NCI-H82 treated with DMSO at 0.1 percent for 48 hours (cell line): ENCODE results near the gene PRKCZ.
"Not testable (repeated sequence)": the region's sequence is repeated elsewhere in the genome, so short reads cannot be mapped to it uniquely, and the experiment has no call there.

Experiments used
- DNase-seq: peaks from one replicate; lab custom pipeline; 2025; ENCODE audit not compliant: unreplicated experiment; lab: John Stamatoyannopoulos, UW

Gene PRKCZ

DNA sequence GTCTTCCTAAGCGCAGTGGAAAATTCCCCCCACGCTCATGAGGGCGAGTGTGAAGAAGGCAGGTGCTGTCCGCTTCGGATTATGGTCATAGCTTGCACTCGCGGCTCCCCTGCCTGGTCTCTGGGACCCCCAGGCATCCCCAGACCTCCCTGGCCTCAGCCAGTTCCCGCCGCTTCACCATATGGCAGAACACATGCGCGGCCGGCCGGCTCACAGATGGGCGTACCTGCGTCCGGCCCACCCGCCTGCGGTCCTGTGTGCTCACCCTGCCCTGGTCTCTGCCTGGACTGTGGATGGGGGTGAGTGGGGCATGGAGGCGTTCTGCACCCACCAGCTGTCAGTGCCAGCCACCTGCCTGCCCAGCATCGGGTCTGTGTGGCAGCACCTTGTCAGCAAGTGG is 34.1 kb downstream of the PRKCZ start:
- DNase-seq = no peak

DNA sequence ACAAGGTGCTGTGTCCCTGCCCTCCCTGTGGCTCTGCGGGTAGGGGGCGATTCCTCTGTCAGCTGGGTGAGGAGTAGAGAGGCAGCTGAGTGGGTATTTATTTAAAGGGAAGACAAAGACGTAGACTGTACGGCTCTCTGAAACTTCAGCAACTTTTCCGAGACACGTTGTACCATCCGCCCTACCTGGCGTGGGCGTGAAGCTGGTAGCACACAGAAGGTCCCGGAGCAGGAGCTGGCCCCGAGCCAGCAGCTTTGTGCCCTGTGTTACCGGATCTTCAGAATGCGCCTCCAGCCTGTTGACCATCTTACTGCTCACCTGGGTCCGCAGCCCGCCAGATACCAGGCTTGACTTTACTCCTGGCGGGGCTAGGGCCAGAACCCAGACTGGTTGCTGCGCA is 34.9 kb downstream of the PRKCZ start:
- no peak for DNase-seq

DNA sequence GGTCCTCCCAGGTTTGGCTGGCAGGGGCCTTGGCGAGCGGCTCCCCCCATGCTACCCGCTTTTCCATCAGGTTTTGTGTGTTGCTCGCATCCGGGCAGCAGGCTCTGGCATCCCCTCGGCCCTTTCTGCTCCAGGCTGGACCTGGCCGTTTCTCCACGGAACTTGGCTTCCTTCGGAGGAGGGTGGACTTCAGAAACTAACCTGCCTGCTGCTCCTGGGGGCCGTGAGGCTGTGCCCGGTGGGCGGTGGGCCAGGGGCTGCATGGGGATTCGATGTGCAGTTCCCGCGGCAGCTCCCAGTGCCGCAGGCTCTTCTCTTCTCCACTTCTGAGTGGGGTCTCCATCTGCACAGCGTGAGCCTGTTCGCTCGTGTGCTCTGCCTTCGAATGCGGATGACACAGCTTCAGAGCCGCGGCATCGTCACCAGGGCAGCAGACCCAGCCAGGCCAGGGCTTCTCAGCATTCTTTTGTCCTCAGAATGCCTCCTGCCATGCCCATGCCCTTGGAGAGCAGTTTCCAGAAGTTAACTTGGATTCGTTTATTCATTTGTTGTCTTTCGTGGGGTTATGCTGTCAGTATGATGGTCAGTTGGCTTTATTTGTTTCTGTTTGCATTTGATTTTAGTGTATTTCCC is 36.4 kb downstream of the PRKCZ start:
- DNase-seq = no peak

DNA sequence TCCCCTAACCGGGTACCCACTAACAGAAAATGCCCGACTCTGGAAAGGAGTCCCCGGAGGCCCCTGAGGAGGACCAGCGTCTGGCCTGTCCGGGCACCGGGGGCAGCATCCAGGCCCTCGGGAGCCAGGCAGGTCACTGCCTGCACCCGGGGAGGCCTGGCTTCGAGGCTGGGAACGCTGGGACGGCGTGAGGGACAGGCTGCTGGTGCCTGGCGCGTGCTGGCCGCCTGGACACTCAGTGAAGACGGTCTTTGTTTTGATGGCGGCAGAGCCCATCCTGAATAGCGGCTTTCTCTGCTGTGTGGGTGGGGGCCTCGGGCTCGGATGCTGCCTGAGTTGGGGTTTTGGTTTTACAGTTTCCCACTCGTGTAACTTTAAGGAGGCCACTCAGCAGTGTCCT is 37.6 kb downstream of the PRKCZ start:
- DNase-seq = no peak

DNA sequence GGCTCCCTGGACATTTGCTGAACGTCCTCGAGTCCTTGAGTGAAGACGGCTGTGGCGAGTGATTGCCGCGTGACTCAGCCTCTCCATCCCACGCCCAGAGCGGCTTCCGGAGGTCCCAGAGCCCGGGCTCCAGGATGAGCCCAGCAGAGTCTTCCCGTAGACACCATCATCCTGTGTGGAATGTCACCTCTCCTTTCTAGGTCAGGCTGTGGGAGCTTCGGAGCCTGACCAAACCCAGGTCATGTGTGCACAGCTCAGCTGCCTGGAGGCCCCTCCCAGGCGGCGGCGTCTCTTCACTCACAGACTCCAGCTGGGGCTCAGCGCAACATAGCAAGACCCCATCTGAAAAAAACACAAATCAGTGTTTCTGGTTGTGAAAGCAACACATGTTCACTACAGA is 38.2 kb downstream of the PRKCZ start:
- DNase-seq = no peak

DNA sequence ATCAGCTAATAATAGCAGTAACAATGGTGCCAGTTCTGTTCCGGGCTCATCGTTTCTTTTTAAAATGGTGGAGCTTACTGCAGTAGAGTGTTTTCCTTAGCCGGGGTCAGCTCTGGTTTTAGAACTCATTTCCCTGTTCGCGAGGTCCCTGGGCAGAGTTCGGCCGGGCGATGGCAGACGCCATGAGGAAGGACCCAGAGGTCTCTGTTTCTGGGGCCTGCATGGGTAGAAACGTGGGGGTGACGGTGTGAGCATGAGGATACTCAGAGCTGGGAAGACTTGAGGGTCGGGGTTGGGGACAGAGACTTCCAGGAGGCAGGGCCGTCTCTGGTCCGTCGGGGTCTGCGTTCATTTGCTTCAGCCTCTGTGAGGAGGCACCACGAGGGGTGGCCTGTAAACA is 38.8 kb downstream of the PRKCZ start:
- DNase-seq = no peak

DNA sequence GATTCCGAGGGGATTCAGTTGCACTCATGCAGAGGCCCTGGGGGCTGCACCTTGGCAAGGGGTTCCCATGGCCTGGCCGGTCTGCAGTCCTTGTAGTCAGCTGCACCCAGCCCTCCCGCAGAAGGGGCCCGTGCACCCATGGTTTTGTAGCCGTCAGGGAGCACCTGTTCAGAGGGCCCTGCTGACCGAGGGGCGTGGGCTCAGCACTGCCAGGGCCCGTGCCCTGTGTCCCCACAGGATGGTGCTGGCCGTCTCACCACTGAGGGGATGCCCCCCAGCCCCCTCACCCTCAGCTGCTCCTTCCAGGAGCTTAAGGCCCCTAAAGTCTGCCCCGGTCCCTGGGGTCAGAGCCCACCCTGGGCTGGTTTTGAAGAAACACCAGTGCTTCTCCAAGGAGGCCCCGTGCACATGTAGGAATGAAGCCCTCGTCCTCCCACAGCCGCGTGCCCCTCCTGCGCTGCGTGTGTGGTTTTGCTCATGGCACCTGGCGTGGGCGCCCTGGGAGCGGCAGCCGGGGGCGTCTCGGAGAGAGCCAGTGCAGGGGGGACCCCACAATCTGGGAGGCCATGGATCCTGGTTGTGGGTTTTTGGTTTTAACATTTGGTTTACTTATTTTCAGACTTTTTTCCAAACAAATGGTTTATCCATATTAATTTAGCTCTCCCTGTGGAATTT is 40.1 kb downstream of the PRKCZ start:
- no peak for DNase-seq

DNA sequence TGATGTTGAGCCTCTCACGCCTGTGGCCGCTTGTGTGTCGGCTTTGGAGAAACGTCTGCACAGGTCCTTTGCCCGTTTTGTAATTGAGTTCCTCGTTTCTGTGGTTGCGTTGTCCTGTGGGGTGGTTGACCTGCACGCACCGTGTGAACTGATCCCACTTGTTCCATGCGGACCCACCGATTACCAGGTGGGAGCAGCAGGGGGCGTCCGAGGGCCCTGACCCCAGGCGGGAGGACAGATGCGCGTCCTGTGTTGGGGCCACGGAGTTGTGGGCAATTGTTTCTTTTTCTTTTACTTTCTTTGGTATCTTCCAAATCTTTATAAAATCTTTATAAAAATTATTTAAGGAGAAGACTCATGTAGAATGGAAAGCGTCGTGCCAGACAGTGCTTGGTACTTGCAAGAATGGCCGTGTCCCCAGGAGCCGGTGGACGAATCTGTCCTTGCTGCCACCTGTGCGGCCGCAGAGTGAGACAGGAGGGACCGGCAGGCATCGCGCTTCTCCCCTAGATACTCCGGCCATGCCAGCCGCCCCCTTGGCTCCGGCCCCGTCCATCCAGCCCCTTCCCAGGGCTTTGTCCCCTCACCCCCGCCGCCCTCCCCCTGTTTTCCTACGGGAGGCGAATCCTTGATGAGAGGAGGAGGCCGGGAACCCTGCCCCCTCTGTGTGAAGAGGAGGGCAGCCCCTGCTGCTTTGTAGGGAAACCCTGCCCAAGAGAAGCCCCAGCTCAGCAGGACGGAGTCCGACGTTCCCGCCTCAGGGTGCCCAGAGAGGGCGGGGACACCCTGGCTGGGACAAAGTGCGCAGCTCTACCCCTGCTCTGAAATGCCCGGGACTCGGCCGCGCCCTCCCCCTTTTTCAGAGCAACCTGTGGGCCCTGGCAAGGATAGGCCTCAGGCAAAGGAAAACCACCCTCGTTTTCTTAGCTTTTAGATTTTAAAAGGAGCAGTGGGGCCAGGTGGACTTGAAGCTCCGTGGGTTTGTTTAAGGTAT is 41.7 kb downstream of the PRKCZ start:
- peak; percentile 4 for DNase-seq

DNA sequence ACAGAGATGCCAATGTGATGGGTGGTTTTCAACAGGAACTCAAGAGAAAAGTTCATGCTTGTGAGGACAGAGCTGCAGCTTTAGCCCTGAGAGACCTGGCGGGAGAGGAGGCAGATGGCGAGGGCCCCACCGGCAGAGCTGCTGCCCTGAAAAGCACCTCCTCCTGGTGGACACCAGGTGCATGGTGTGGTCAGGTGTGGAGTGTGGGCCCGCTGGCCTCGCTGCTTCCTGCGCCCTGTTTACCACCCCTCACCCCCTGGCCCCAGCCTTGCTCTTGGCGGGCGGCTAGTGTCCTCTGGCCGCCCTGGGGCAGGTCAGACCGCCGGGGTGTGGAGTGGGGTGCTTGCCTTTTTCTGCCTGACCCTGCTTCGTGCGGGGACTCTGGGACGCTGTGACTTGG is 42.8 kb downstream of the PRKCZ start:
- no peak for DNase-seq

DNA sequence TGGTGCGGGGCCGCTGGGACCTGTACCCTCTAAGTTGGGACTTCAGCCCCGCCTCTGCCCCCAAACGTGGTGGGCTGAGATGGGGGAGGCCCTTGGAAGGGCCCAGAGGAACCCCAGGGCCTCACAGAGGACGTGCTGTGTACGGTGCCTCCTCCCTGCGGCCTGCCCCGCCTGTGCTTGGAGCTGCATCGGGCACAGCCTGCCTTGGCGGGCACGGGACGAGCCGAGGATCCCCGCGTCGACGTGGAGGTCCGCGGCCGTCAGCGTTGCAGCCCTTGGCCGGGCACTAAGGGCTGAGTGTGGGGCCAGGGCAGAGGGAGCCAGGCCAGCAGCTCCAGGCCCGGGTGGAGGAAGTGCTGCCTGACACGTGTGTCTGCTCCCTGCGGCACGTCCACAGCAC is 43.4 kb downstream of the PRKCZ start:
- no peak for DNase-seq

DNA sequence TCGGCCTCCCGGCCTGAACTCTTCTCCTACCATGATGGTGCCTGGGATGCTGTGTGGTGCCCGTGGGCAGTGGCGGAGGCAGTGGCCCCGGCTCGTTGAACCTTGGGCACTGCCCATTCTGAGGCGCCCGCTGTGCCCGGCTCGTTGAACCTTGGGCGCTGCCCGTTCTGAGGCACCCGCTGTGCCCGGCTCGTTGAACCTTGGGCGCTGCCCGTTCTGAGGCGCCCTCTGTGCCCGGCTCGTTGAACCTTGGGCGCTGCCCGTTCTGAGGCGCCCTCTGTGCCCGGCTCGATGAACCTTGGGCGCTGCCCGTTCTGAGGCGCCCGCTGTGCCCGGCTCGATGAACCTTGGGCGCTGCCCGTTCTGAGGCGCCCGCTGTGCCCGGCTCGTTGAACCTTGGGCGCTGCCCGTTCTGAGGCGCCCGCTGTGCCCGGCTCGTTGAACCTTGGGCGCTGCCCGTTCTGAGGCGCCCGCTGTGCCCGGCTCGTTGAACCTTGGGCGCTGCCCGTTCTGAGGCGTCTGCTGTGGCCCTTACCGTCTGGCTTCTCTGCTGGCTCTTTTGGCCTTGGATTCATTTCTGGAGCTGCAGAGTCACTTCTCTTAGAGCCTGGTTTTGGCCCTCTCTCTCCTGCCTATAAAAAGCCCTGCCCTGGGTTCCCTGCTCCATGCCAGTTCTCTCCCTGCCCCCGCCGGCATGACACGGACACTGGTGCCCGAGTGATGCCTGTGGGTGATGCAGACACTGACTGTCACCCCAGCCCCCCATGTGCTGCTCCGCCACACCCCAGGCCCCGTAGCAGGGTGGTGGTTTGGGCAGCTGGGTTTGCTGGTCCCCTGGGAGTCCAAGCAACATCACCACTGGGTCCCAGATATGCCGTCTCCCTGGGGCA is 44.3 kb downstream of the PRKCZ start:
- not testable (repeated sequence) for DNase-seq

DNA sequence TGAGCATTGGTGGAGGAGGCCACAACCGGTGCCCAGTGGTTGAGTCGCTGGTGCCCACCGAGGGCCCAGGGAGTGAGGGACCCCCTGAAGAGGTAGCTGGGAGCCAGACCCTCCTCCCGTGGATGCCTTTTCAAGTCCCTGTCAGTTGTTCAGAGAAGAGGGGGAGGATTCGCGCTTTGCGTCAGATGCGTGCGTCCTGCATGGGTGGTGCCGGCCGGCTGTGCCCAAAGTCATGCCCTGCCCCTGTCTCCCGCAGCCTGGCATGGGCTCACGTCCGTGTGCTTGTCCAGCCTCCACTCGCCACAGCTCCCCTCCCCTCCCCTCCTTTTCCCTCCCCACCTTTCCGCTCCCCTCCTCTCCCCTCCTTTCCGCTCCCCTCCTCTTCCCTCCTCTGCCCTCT is 45.2 kb downstream of the PRKCZ start:
- no peak for DNase-seq

DNA sequence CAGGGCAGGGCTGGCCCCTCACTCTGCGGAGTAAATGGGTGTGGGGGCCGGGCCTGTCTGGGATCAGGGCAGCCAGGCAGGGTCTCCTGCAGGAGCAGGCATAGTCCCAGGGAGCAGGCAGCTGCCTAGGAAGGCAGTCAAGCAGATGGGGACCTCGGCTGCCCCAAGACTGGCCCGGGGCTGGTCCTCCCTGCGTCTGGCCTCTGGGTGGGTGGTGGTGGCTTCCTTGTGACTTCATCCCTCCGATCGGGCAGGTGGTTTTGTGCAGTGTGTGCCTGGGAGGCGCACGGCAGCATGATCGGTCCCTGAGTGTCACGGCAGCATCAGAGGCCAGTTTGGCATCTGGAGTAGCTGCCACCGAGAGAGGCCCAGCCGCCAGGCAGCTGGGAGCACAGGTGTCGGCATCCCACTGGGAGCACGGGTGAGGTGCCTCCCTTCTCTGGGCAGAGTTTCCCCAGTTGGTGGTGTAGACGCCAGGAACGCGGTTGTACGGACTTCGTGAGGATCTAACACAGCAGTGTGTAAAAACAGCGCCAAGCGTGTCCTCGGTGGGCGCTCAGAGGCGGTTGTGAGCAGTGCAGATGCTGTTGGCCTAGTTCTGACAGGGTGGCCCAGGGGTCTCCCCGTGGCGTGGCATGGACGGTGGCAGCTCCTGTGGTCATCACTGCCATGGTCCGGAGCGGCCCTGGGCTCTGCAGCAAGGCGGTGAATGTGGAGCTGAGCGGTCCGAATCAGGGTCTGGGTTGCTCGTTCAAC is 45.9 kb downstream of the PRKCZ start:
- no peak for DNase-seq

DNA sequence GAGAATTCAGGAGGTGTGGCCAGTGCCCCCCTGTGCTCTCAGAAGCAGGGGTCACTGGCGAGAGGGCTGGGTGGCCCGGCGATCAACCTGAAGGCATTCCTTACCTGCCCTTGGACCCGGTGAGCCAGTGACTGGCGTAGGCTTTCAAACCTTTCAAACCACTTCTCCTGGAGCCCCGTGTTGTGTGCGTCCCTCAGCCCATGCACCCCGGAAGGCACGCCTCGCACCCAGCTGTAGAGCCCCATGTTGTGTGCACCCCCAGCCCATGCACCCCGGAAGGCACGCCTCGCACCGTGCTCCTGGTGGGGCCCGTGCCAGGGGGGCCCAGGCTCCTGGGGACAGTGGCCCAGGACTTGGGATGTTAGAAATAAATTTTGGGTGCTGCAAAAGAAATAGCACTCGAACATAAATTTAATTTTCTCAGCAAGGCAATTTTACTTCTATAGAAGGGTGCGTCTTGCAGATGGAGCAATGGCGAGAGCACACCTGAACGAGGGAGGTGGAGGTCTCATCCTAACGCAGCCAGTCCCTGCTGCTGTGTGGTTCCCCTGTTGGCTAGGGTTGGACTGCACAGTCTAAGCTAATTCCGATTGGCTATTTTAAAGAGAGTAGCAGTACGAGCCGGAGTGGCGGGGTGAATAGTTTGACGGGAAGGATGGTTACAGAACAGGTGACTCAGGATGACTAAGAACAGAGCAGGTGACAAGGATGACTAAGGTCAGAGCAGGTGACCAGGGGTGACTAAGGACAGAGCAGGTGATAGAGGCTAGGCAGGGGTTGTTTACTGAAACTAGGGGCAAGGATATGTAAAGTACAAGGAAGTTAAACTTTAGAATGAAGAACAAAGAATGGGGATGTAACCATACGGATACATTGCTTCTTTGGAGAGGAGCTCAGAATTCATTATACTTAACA is 47.4 kb downstream of the PRKCZ start:
- no peak for DNase-seq

DNA sequence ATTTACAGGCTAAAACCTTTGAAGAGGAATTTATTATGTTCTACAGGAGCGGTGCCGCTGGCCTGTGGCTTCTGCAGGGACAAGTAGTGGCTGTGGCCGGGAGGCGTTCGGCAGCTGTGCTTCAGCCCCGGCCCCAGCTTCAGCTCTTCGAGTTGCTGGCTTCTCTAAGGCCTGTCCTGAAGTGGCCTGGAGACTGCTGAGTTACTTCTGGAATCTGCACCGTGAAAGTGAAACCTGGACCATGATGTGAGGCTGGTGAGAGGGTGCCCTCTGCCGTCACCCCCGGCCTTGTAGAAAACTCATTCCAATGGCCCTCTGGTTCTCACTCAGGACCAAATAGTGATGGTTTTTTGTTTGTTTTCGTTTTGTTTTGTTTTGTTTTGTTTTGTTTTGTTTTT is 48.1 kb downstream of the PRKCZ start:
- DNase-seq = no peak

DNA sequence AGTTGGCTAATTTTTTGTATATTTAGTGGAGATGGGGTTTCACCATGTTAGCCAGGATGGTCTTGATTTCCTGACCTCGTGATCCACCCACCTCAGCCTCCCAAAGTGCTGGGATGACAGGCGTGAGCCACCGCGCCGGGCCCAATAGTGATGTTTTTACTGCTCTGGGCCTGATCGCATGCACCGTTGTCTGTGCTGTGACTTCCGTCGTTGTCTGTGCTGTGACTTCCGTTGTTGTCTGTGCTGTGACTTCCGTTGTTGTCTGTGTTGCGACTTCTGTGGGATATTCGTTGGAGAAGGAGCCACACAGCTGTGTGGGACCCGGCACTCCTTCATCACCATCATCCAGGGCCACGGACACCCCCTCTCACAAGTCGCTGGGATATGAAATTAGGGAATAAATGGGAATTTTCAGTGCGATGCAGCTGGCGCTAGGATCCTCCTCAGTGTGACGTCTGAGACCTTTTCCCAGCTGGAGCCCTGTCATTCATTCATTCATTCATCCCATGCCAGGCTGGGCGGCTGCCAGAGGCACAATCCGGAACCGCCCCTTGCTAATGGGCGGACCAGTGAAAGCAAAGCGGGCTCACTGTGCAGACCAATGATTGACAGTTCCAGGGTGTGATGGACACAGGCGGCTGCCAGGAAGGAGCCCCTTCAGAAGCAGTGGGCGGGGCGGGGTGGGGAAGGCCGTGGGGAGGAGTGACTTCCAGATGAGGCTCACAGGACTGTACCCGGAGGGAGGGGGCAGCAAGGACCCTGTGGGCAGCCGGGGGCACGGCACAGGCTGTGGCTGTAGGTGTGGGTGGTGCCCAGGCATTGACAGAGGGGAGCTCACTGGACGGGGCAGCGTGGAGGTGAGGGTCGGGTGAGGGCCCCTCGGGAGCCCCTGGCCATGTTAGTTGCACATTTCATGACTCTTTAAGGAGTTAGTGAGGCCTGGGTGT is 48.9 kb downstream of the PRKCZ start:
- no peak for DNase-seq

DNA sequence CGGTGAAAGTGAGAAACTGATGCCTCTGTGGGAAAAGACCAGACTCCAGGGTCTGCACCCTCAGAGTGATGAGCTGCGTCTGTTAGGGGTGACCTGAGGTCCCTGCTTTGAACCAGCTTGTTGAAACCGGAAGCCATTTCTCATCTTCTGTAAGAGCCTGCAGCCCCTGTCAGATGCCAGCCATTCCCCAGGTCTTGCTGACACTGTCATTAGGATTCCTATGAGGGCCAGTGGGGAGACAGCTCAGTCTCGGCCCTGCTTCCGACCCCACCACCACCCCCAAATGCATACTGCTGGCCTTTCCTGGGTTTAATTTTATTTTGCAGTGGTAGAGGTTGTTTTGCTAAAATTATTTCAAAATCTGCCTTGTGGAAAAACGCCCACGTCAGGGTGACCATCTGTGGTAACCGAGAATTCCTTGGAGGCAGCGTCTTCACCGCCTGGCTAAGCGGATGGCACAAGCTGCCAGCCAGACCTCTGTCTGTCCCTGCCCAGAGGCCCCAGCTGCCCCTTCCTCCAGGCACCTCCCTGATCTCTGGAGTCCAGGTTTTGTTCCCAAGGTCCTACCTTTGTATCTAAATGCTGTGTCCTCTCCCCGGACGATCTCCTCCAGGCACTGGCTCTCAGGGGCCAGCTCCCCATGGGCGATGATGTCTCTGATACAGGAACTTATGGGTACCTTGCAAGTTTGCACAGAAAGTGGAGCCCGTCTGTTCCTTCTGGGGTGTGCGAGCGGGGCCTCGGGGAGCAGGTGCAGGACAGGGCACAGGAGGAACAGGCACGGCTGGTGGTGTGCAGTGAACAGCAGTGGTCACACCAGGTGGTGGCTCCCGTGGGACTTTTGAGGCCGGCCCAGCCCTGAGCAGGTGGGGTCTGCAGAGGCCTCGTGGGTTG is 49.9 kb downstream of the PRKCZ start:
- no peak for DNase-seq
